GM08714 (cell line): Measurements from ENCODE around the gene LIX1L.
"Not testable (repeated sequence)": the region's sequence is repeated elsewhere in the genome, so short reads cannot be mapped to it uniquely, and the experiment has no call there.

ENCODE experiments used
- H3K4me3 ChIP-seq: fragments of 200-500 bp; sonication (Bioruptor generic); 2 replicates; pipeline ENCODE4 v1.5.1; 2014; ENCODE audit warnings: mild to moderate bottlenecking, low read length, inconsistent platforms
- ZNF274 ChIP-seq: IDR thresholded peaks from 2 replicates; pipeline ENCODE4 v1.6.1; 2012; ENCODE audit warnings: mild to moderate bottlenecking, low read depth, low read length

The LIX1L gene

DNA sequence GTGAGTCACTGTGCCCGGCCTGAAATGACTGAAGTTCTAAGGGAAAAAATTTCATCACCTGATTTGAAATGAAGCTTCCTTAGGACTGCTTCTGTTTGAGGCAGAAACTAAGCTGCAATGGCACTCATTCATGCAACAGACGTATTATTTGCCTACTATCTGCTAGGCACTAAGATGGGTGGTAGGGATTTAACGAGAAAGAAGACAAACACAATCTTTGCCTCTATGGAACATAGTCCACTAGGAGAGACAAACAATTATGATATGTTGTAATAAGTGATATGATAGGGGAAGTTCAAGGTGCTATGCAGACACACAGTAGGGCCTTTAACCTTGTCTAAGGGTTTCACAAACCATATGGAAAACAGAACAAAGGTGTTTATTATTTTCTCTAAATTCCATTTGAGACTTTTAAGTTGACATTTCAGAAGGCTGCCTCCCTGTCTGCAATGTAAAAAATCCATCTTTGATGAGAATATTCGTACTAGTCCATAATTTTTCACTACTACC lies 11.3 kb downstream of the LIX1L start:
- no peak overlapping the region for H3K4me3 ChIP-seq
- no peak for TF ChIP-seq ZNF274

DNA sequence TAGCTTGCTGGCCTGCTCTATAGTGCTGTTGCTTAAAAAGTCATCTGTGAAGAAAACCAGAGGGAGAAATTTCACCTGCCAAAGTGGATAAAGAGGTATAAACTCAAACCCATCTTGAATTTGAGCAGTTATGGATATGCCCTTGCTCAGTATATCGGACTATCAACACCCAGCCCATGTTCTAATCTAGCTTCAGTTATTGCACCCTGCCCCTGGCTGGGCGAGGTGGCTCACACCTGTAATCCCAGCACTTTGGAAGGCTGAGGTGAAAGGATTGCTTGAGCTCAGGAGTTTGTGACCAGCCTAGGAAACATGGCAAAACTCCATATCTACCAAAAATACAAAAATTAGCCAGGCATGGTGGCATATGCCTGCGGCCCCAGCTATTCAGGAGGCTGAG lies 13.3 kb downstream of the LIX1L start:
- no peak for TF ChIP-seq ZNF274

DNA sequence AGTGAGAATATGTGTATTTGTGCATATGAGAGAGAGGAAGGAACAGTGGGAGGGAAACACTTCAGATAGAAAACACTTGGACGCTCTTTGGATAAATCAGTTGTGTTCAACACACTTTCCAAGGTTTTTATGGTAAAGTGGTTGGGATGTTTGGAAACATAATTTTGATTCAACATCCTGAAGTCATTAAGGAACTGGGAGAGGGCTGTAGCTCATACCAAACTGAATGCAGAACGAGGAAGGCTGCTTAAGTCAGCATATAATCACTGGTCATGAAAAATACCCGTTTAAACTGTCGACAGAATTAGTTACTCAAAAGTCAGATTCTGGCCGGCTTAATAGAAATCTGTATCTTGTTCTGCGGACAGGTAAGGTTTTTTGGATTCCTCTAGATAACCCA lies 14.9 kb downstream of the LIX1L start:
- H3K4me3 ChIP-seq: no peak overlapping the region
- TF ChIP-seq ZNF274: no peak

More for the DNA sequence above, 13.3 kb downstream of the LIX1L start:
- H3K4me3 ChIP-seq: no peak overlapping the region

DNA sequence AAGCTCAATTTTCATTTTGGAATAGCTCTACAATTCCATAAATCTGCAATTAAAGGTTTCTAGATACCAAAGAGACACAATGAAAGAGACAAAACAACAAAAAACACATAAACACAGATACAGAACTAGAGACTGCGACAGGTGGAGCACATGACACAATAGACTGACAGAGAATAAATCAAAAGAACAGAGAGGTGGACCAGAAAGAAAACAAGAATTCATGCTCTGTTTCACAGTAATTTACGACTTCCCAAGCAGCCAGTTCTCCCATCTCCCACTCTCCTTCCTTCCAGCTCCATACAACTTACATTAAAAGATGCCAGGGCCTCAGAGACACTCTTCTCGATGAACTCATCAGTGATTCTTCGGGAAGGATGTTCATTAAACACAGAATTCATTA lies 15.4 kb downstream of the LIX1L start:
- H3K4me3 ChIP-seq: no peak overlapping the region
- no peak for TF ChIP-seq ZNF274

DNA sequence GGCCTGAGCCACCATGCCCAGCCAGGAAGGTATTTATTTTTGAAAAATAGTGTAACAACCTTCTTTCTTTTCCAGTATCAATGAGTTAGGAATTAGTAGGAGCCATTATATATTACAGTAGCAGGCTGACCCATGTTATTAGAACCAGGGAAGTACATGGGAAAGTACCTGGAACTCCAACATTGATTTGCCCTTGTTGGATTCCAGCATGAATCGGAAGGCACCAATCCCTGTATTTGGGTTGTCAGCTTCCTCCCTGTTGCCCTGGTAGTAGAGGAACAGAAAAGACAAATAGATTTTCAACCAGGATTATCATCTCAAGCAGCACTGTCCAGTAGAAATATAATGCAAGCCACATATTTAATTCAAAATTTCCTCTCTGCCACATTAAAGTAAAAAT lies 20.4 kb downstream of the LIX1L start:
- no peak for TF ChIP-seq ZNF274
- no peak overlapping the region for H3K4me3 ChIP-seq

DNA sequence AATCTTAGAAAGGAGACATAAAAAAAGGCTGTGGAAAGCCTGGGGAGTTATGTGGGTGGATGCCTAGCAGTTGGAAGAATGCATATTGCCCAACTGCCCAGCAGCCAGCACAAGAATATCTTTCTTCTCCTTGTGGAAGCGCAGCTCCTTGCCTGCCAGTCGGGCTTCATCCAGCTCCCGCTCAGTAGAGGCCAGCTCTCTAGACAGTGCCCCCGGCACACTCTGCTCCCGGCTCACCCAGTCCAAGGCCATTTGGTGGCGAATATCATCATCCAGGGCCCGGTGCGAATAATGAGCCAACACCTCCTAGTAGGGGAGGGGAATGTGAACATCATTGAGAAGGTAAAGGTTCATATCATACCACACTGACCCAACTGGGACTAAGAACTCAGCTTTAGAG lies 21.6 kb downstream of the LIX1L start:
- no peak overlapping the region for H3K4me3 ChIP-seq
- no peak for TF ChIP-seq ZNF274

DNA sequence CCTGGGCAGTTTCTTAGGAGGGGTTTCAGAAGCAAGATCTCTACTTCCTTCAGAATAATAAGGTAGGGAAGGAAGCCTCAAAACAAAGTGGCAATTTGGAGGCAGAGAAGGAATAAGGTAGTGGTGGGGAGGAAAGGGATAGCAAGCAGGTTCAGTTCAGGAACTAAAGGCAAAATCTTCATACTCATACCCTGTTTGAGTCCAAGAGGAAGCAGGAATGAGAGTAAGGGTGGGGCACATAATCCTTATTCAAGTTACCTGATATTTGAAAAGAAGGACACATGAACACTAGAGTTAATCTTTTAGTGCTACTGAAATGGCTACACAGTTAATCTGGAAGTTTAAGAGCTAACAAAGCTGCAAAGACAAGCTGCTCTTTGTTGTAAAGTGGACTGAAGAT lies 22.1 kb downstream of the LIX1L start:
- H3K4me3 ChIP-seq: no peak overlapping the region
- no peak for TF ChIP-seq ZNF274

DNA sequence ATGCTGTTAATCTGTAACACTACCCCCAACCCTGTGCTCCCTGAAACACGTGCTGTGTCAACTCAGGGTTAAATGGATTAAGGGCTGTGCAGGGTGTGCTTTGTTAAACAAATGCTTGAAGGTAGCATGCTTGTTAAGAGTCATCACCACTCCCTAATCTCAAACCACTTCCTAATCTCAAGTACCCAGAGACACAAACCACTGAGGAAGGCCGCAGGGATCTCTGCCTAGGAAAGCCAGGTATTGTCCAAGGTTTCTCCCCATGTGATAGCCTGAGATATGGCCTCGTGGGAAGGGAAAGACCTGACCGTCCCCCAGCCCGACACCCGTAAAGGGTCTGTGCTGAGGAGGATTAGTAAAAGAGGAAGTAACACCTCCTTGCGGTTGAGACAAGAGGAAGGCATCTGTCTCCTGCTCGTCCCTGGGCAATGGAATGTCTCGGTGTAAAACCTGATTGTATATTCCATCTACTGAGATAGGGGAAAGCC lies 25.3 kb downstream of the LIX1L start:
- not testable (repeated sequence) for H3K4me3 ChIP-seq

DNA sequence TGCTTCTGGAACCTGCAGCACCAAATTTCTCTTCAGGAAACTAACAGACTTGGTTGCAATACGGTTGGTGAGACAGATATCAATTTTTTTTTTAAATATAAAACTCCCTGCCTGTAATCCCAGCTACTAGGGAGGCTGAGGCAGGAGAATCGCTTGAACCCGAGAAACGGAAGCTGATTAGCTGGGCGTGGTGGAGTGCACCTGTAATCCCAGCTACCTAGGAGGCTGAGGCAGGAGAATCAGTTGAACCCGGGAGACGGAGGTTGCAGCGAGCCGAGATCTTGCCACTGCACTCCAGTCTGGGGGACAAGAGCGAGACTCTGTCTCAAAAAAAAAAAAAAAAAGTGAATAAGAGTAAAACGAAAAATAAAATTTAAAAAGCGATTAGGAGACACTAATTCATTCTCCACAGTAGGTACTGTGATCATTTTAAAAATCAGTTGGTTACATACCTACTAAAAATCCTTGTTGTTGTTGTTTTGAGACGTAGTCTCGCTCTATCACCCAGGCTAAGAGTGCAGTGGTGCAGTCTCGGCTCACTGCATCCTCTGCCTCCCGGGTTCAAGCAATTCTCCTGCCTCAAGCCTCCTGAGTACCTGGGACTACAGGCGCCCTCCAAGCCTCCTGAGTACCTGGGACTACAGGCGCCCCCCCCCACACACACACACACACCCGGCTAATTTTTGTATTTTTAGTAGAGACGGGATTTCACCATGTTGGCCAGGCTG lies 29.7 kb downstream of the LIX1L start:
- no peak for TF ChIP-seq ZNF274

DNA sequence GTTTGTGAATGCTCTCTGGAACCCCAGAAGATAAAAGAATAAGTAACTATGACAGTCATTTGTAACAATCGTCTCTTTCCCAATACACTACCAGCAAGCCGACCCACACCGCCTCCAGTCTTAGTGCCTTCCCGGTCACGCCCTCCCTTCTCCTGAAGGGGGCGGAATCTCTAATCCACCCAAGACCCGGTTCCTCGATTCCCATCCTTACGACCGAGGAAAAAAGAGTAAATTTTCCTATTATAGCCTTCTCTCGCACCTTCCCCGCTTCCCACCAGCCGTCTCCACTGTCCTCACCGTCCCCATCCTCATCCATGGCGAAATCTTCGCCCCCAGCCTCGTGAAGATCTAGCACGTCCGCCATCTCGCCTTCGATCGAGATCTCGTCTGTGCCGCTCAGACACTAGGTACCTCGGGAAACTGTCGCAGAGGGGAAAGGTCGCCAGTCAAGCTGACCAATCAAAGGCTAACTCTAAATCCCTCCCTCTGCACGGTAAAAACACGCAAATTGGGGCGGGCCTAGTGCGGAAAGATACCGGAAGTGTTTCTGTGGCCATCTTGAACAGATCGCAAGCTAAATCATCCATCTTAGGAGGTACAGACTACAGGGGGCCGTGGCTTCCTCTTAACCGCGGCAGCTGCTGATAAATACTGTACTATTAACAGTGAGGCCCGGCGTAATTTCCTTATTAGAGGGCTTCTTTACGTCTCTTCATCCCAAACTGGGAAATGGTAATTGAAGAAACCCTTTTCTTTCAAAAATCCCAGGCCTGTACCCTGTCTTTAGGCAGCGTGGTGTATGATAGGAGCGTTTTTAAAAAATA lies 30.5 kb downstream of the LIX1L start, which contains the start of gene RBM8A:
TSS of gene RBM8A (minus strand) at position 422 of the 824 bp plus-strand sequence. CDS start at position 364, 58 bp downstream.
- no peak for TF ChIP-seq ZNF274
- H3K4me3 ChIP-seq: peak within 1 kb of the TSS; percentile 99

More for the DNA sequence above, 29.7 kb downstream of the LIX1L start:
- H3K4me3 ChIP-seq: peak overlapping the region; percentile 99

DNA sequence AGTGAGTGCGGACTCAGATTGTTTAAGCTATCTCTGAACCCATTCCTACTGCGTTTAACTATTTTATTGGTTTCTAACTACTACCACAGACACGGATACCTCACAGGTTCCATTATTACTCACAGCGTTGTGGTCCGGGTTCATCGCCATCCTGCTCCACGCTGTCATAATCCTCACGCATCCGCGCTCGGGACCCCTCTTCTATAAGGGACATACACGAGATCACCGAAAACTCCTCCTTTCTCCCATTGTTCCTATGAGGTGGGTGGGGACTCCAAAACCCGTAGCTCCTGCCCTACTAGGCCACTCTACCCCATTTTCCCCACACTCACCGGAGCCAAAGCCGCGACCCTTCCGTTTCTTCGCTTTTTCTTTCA lies 31.1 kb downstream of the LIX1L start:
- peak overlapping the region; percentile 99 for H3K4me3 ChIP-seq
- no peak for TF ChIP-seq ZNF274

DNA sequence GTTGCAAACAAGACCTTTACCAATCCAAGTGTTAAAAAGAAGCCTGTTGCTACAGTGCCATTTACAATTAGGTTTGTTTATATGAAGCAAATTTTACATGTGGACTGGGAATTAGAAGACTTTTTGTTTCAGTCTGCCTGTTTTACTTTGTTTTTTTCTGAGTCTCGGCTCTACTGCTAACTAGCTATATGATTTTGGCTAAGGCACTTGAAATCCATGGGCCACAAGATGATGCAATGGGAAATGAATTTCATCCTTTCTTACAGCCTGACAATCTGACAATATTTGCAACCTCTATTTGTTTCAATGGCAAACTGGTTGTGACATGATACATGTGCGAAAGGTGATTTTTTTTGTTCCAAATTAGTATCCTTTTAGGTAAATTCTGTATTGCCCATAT lies 35.6 kb downstream of the LIX1L start:
- no peak for TF ChIP-seq ZNF274
- no peak overlapping the region for H3K4me3 ChIP-seq

DNA sequence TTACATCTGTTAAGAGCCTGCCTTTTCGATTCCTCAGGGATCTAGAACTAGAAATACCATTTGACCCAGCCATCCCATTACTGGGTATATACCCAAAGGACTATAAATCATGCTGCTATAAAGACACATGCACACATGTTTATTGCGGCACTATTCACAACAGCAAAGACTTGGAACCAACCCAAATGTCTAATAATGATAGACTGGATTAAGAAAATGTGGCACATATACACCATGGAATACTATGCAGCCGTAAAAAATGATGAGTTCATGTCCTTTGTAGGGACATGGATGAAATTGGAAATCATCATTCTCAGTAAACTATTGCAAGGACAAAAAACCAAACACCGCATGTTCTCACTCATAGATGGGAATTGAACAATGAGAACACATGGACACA lies 37.5 kb downstream of the LIX1L start:
- not testable (repeated sequence) for H3K4me3 ChIP-seq

DNA sequence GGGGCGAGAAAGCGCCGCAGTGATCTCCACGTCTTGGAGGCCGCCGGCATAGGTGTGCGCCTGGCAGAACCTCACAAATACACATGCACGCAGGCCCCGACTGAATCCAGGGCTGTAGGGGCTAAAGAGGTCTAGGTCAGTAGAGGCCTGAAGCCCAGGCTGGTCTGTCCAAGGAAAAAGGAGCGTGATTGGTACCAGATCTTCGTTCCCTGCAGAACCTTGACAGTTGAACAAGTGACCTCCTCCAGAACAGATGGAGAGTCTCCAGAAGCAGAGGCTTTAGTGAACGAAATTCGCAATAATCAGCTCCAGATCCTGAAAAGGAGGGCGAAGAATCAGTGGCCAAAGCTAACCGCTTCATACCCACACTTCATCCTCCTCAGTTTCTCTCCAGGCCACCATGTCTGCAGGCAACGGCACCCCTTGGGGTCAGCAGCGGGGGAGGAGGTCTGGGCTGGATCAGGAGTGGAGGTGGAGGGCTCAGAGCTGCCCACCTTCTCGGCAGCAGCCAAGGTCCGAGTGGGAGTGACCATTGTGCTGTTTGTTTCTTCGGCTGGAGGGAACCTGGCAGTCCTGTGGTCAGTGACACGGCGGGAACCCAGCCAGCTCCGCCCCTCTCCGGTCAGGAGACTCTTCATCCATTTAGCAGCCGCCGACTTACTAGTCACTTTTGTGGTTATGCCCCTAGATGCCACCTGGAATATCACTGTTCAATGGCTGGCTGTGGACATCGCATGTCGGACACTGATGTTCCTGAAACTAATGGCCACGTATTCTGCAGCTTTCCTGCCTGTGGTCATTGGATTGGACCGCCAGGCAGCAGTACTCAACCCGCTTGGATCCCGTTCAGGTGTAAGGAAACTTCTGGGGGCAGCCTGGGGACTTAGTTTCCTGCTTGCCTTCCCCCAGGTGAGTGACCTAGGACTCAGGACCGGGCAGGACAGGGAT lies 38.6 kb downstream of the LIX1L start:
- H3K4me3 ChIP-seq: peak overlapping the region; percentile 85
- no peak for TF ChIP-seq ZNF274
